ENCODE data around the gene UQCC5. TPM values are rescaled to one million over a fixed set of nuclear protein-coding genes. Genes with fewer than 3 reads are reported as not detected.

The UQCC5 gene
- total RNA-seq, 2 donors from 2014 or later: 3.0 to 16.5 TPM

- no peak overlapping the region for H3K4me3 ChIP-seq
- H3K27ac ChIP-seq: no peak overlapping the region
- no peaks in the 10 kb centered on the region for H3K4me1 ChIP-seq (replicated peaks)
- intact Hi-C loops (cut with DNase I): no loop called here
- peaks cover 0 to 6% of the 10 kb centered on the region in 2 donors for H3K36me3 ChIP-seq
- 60% methylated on average over 4 of the region's 4 CpGs for WGBS
- no peak for DNase-seq (ENCODE audit: low spot score)
- no peaks in the 10 kb centered on the region for H3K9me3 ChIP-seq
- TF ChIP-seq POLR2AphosphoS5 (IDR thresholded peaks at IDR 0.05) (no peak), POLR2A (IDR thresholded peaks at IDR 0.05) (no peak)
- TF ChIP-seq, protein P1, sequence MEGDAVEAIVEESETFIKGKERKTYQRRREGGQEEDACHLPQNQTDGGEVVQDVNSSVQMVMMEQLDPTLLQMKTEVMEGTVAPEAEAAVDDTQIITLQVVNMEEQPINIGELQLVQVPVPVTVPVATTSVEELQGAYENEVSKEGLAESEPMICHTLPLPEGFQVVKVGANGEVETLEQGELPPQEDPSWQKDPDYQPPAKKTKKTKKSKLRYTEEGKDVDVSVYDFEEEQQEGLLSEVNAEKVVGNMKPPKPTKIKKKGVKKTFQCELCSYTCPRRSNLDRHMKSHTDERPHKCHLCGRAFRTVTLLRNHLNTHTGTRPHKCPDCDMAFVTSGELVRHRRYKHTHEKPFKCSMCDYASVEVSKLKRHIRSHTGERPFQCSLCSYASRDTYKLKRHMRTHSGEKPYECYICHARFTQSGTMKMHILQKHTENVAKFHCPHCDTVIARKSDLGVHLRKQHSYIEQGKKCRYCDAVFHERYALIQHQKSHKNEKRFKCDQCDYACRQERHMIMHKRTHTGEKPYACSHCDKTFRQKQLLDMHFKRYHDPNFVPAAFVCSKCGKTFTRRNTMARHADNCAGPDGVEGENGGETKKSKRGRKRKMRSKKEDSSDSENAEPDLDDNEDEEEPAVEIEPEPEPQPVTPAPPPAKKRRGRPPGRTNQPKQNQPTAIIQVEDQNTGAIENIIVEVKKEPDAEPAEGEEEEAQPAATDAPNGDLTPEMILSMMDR (IDR thresholded peaks at IDR 0.05): no peak
- no peaks in the 10 kb centered on the region for H3K27me3 ChIP-seq (replicated peaks; ENCODE audit: insufficient read depth)
Observed at GRCh38 chr3:52561028-52561747, 24.8 kb downstream of the UQCC5 start.

DNA sequence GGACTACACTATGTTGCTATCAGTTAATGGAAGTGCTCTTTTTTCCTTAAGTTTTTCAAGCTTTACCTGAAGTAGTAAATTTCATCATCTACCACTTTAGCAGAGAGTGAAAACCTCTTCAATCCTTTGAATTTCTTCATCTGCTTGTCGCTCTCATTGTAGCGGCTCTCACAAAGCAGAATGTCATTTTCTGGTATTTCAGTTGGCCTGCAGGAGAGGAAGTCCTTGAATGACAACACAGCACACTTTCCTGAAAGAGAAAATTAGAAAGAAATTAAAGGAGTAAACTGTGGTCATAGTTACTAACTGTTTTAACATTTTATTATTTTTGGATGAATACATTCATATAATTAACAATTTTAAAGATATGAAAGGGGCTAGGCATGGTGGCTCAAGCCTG is 27.6 kb downstream of the UQCC5 start:
- Histone ChIP-seq H3K27ac (no peak overlapping the region), H3K4me3 (no peak overlapping the region), H3K36me3 (peaks cover 0 to 6% of the 10 kb centered on the region in 2 donors), H3K4me1 (replicated peaks) (no peaks in the 10 kb centered on the region), H3K9me3 (no peaks in the 10 kb centered on the region), H3K27me3 (replicated peaks; ENCODE audit: insufficient read depth) (no peaks in the 10 kb centered on the region)
- DNase-seq (ENCODE audit: low spot score): no peak
- intact Hi-C loops (cut with DNase I): no loop called here
- 92% methylated on average over 2 of the region's 2 CpGs for WGBS
- TF ChIP-seq POLR2AphosphoS5 (IDR thresholded peaks at IDR 0.05) (no peak), POLR2A (IDR thresholded peaks at IDR 0.05) (no peak)
- TF ChIP-seq, protein P1 (IDR thresholded peaks at IDR 0.05): no peak

- WGBS: 71% methylated on average over 2 of the region's 2 CpGs
Observed at GRCh38 chr3:52568069-52568468, 31.7 kb downstream of the UQCC5 start.

GRCh38 chr3:52570076-52570475 is 33.7 kb downstream of the UQCC5 start:
- no peaks in the 10 kb centered on the region for H3K9me3 ChIP-seq
- no peaks in the 10 kb centered on the region for H3K36me3 ChIP-seq
- DNase-seq (ENCODE audit: low spot score): no peak
- H3K4me3 ChIP-seq: no peak overlapping the region
- no peaks in the 10 kb centered on the region for H3K27me3 ChIP-seq (replicated peaks; ENCODE audit: insufficient read depth)
- no peak for TF ChIP-seq POLR2AphosphoS5 (IDR thresholded peaks at IDR 0.05)
- TF ChIP-seq, protein P1 (IDR thresholded peaks at IDR 0.05): no peak
- TF ChIP-seq POLR2A (IDR thresholded peaks at IDR 0.05): no peak
- intact Hi-C loops (cut with DNase I): no loop called here
- no peaks in the 10 kb centered on the region for H3K4me1 ChIP-seq (replicated peaks)
- 84% methylated on average over 4 of the region's 4 CpGs for WGBS
- no peak overlapping the region for H3K27ac ChIP-seq

More at GRCh38 chr3:52568069-52568468, 31.7 kb downstream of the UQCC5 start:
- Histone ChIP-seq H3K27me3 (replicated peaks; ENCODE audit: insufficient read depth) (no peaks in the 10 kb centered on the region), H3K27ac (no peak overlapping the region), H3K4me3 (no peak overlapping the region), H3K9me3 (no peaks in the 10 kb centered on the region), H3K36me3 (peaks cover 0 to 5% of the 10 kb centered on the region in 2 donors), H3K4me1 (replicated peaks) (no peaks in the 10 kb centered on the region)
- intact Hi-C loops (cut with DNase I): no loop called here
- TF ChIP-seq, protein P1 (IDR thresholded peaks at IDR 0.05): no peak
- no peak for TF ChIP-seq POLR2A (IDR thresholded peaks at IDR 0.05)
- TF ChIP-seq POLR2AphosphoS5 (IDR thresholded peaks at IDR 0.05): no peak
- no peak for DNase-seq (ENCODE audit: low spot score)

DNA sequence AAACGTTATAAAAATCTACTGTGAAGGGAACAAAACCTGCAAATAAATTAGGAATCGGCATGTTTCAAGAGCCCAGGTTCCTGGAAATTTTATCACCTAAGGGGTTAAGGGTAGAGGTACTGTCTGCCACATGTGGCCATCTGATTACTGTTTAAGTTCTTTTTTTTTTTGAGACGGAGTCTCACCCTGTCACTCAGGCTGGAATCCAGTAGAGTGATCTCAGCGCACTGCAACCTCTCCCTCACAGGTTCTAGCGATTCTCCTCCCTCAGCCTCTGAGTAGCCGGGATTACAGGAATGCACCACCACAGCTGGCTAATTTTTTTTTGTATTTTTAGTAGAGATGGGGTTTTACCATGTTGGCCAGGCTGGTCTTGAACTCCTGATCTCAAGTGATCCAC is 35.8 kb downstream of the UQCC5 start:
- Histone ChIP-seq H3K27me3 (replicated peaks; ENCODE audit: insufficient read depth) (no peaks in the 10 kb centered on the region), H3K36me3 (peaks cover 0 to 3% of the 10 kb centered on the region in 2 donors), H3K4me1 (replicated peaks) (no peaks in the 10 kb centered on the region), H3K27ac (no peak overlapping the region), H3K9me3 (no peaks in the 10 kb centered on the region), H3K4me3 (no peak overlapping the region)
- DNase-seq (ENCODE audit: low spot score): no peak
- TF ChIP-seq POLR2A (IDR thresholded peaks at IDR 0.05): no peak
- TF ChIP-seq POLR2AphosphoS5 (IDR thresholded peaks at IDR 0.05): no peak
- TF ChIP-seq, protein P1 (IDR thresholded peaks at IDR 0.05): no peak
- WGBS: 80% methylated on average over 6 of the region's 6 CpGs
- intact Hi-C loops (cut with DNase I): no loop called here

Data from prostate gland (tissue), 2 donors.